Uterus (tissue), 2 donors: ENCODE results near the gene CEBPG.

Source experiments
- POLR2A ChIP-seq, 2 donors: fragments of 450-650 bp; IDR thresholded peaks; one replicate each; pipeline ENCODE4 v1.6.1; 2016; ENCODE audit warnings: antibody characterized with exemption in 2 of 2, mild to moderate bottlenecking in 1 of 2, moderate library complexity in 1 of 2
- TF ChIP-seq, protein P1 (sequence below), 4 experiments: fragments of 200-600 bp in 2 of 4; fragments of 450-650 bp in 2 of 4; sonication (generic) in 2 of 4; IDR thresholded peaks; one replicate each; pipeline ENCODE4 v1.5.1; 2016 to 2019; ENCODE audit warnings: antibody characterized with exemption in 4 of 4, mild to moderate bottlenecking in 2 of 4, moderate library complexity in 1 of 4

DNA sequence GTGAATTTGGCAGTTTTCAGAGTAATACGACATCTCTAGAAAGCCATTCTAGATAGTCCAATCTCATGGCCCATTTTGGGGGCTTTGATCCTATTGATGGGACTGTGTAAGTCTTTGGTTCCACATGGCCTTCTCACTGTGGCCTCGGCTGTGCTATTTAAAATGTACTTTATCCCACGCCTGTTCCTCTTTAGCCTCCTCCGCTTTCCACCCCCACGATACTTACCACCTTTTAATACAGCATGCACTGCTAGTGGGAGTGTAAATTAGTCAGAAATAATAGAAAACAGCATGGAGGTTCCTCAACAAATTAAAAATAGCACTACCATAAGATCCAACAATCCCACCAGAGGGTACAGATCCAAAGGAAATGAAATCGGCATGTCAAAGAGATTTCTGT, 28.3 kb upstream of the CEBPG start:
- TF ChIP-seq, protein P1, sequence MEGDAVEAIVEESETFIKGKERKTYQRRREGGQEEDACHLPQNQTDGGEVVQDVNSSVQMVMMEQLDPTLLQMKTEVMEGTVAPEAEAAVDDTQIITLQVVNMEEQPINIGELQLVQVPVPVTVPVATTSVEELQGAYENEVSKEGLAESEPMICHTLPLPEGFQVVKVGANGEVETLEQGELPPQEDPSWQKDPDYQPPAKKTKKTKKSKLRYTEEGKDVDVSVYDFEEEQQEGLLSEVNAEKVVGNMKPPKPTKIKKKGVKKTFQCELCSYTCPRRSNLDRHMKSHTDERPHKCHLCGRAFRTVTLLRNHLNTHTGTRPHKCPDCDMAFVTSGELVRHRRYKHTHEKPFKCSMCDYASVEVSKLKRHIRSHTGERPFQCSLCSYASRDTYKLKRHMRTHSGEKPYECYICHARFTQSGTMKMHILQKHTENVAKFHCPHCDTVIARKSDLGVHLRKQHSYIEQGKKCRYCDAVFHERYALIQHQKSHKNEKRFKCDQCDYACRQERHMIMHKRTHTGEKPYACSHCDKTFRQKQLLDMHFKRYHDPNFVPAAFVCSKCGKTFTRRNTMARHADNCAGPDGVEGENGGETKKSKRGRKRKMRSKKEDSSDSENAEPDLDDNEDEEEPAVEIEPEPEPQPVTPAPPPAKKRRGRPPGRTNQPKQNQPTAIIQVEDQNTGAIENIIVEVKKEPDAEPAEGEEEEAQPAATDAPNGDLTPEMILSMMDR (IDR thresholded peaks at IDR 0.05), result no peak
- TF ChIP-seq POLR2A (IDR thresholded peaks at IDR 0.05), result no peak
